Naive B cell (primary cell): ENCODE data around the gene RELL2. TPM values are rescaled to one million over a fixed set of nuclear protein-coding genes. Genes with fewer than 3 reads are reported as not detected.

Source experiments
- ATAC-seq, 2 donors: fragments of 150-1000 bp; cut with Tn5 transposase; 2 replicates each; pipeline ENCODE4 v1.10.0; 2021; ENCODE audit warnings: low read depth in 2 of 2, mild to moderate bottlenecking in 2 of 2, moderate library complexity in 2 of 2
- DNase-seq: peaks from one replicate; pipeline ENCODE4 v3.0.0; 2022
- H3K27ac Mint-ChIP-seq, 6 donors: one replicate each; pipeline ENCODE4 v1.8.0; 2020 to 2022; ENCODE audit warnings: mild to moderate bottlenecking in 6 of 6, mixed read lengths in 6 of 6, moderate library complexity in 5 of 6, inconsistent platforms in 2 of 6
- H3K27me3 Mint-ChIP-seq, 3 donors: one replicate each; pipeline ENCODE4 v1.8.0; 2021 to 2022; ENCODE audit warnings: mixed read lengths in 3 of 3, mild to moderate bottlenecking in 1 of 3
- H3K36me3 Mint-ChIP-seq, 2 donors: one replicate each; pipeline ENCODE4 v1.8.0; 2020 to 2022; ENCODE audit warnings: mixed read lengths in 2 of 2, inconsistent platforms in 1 of 2, mild to moderate bottlenecking in 1 of 2
- H3K4me1 Mint-ChIP-seq, 3 donors: one replicate each; pipeline ENCODE4 v1.8.0; 2020 to 2022; ENCODE audit warnings: mixed read lengths in 3 of 3, inconsistent platforms in 1 of 3, mild to moderate bottlenecking in 1 of 3, moderate library complexity in 1 of 3
- H3K4me3 Mint-ChIP-seq, 8 donors: one replicate each; pipeline ENCODE4 v1.8.0; 2020 to 2022; ENCODE audit warnings: mild to moderate bottlenecking in 8 of 8, mixed read lengths in 8 of 8, moderate library complexity in 8 of 8, inconsistent platforms in 2 of 8
- H3K9me3 Mint-ChIP-seq, 7 donors: one replicate each; pipeline ENCODE4 v1.8.0; 2020 to 2022; ENCODE audit warnings: mixed read lengths in 7 of 7, mild to moderate bottlenecking in 5 of 7, inconsistent platforms in 2 of 7, moderate library complexity in 1 of 7
- polyA plus RNA-seq, 6 donors: library from polyadenylated mRNA; unstranded; fragments of 300-500 nt; fragmentation: Illumina TruSeq; gene quantifications; one replicate each; pipeline ENCODE4 v1.2.3, GENCODE V29; 2021; ENCODE audit warnings: low read depth in 6 of 6

The RELL2 gene
- polyA plus RNA-seq, 6 donors from 2014 or later: 1.3 to 3.8 (median 2.3) TPM

- H3K27ac Mint-ChIP-seq: peak overlapping the region in 1 of 6 donors; percentile 58
- no peak for ATAC-seq
Observed at GRCh38 chr5:141646026-141646425, 9.2 kb downstream of the RELL2 start.

DNA sequence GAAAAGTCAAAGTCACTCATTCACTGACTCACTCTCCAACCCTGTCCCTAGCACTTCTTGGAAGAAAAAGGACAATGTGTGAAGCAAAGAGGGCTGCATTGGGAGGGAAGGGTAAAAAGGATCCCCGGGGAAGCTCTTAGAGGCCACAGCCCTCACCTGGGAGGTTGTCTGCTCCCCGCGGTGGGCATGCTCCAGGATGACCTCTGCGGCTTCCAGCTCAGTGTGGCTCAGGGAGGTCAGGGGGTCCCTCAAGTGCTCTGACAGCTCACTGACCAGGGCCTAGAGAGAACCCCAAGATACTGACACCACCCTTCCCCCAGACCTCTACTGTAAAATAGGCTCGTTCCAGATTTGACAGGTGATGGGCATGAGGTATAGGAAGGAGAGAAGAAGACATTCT, 10.4 kb downstream of the RELL2 start:
- Mint-ChIP-seq H3K36me3 (peaks cover 10 to 23% of the 10 kb centered on the region in 2 donors), H3K4me1 (peaks cover 31 to 42% (median 33%) of the 10 kb centered on the region in 3 donors), H3K27me3 (no peaks in the 10 kb centered on the region), H3K9me3 (peaks cover 0 to 2% (median 0%) of the 10 kb centered on the region in 7 donors), H3K4me3 (no peak overlapping the region), H3K27ac (no peak overlapping the region)
- DNase-seq (no peak), ATAC-seq (no peak)

More at GRCh38 chr5:141646026-141646425, 9.2 kb downstream of the RELL2 start:
- H3K36me3 Mint-ChIP-seq: peaks cover 10 to 23% of the 10 kb centered on the region in 2 donors
- H3K27me3 Mint-ChIP-seq: no peaks in the 10 kb centered on the region
- no peak overlapping the region for H3K4me3 Mint-ChIP-seq
- peaks cover 22 to 30% (median 23%) of the 10 kb centered on the region in 3 donors for H3K4me1 Mint-ChIP-seq
- DNase-seq: no peak
- no peaks in the 10 kb centered on the region for H3K9me3 Mint-ChIP-seq

GRCh38 chr5:141647851-141648250, 11.1 kb downstream of the RELL2 start:
- H3K36me3 Mint-ChIP-seq: peaks cover 10 to 23% of the 10 kb centered on the region in 2 donors

GRCh38 chr5:141649056-141649688, 12.4 kb downstream of the RELL2 start:
- Mint-ChIP-seq H3K27ac (peak overlapping the region in 3 of 6 donors; percentile 61 to 88 (median 81)), H3K9me3 (peaks cover 0 to 2% (median 0%) of the 10 kb centered on the region in 7 donors), H3K4me3 (peak overlapping the region in 4 of 8 donors; percentile 6 to 95 (median 34)), H3K27me3 (no peaks in the 10 kb centered on the region), H3K4me1 (peaks cover 36 to 49% (median 38%) of the 10 kb centered on the region in 3 donors), H3K36me3 (peaks cover 10 to 23% of the 10 kb centered on the region in 2 donors)
- ATAC-seq (no peak), DNase-seq (no peak)

More at GRCh38 chr5:141647851-141648250, 11.1 kb downstream of the RELL2 start:
- Mint-ChIP-seq H3K27ac (no peak overlapping the region), H3K27me3 (no peaks in the 10 kb centered on the region), H3K9me3 (peaks cover 0 to 2% (median 0%) of the 10 kb centered on the region in 7 donors), H3K4me1 (peaks cover 36 to 48% (median 38%) of the 10 kb centered on the region in 3 donors), H3K4me3 (peak overlapping the region in 2 of 8 donors; percentile 0 to 8)
- no peak for ATAC-seq
- no peak for DNase-seq

DNA sequence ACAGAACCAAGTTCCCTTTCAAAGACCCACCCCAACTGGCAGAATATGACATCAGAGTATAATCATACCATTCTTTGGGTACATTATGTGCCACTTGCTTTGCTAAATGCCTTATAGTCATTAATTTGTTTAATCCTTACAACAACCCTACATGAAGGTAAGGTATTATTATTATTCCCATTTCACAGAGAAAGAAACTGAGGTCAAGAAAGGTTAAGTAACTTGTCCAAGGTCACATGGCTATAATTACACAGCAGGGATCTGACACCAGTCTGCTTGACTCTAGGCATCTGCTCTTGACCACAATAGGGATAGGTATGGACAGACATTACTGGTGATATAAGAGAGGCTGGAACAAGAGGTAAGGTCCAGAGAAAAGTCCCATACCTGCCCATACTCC, 13.2 kb downstream of the RELL2 start:
- Mint-ChIP-seq H3K9me3 (peaks cover 0 to 2% (median 0%) of the 10 kb centered on the region in 7 donors), H3K4me1 (peaks cover 36 to 49% (median 37%) of the 10 kb centered on the region in 3 donors), H3K36me3 (peaks cover 10 to 17% of the 10 kb centered on the region in 2 donors), H3K27ac (peak overlapping the region in 2 of 6 donors; percentile 77 to 92), H3K27me3 (peaks cover 0 to 1% (median under 1%) of the 10 kb centered on the region in 3 donors), H3K4me3 (peak overlapping the region; percentile 76 to 98 (median 94))
- DNase-seq (no peak), ATAC-seq (no peak)

- H3K27ac Mint-ChIP-seq: peak within 1 kb of the TSS; percentile 91 to 98 (median 96)
- peak within 1 kb of the TSS; percentile 90 to 98 (median 95) for H3K4me3 Mint-ChIP-seq
- peaks cover 8 to 10% of the 10 kb centered on the region in 2 donors for H3K36me3 Mint-ChIP-seq
- peaks cover 0 to 2% (median 0%) of the 10 kb centered on the region in 7 donors for H3K9me3 Mint-ChIP-seq
- peaks cover 4 to 13% (median 12%) of the 10 kb centered on the region in 3 donors for H3K27me3 Mint-ChIP-seq
- ATAC-seq (peak; percentile 95), DNase-seq (peak; percentile 80)
- H3K4me1 Mint-ChIP-seq: peaks cover 36 to 49% (median 37%) of the 10 kb centered on the region in 3 donors
Observed at GRCh38 chr5:141650851-141651727, 14.3 kb downstream of the RELL2 start, which contains the start of gene FCHSD1. FCHSD1 (minus strand) TSS chr5:141651418; CDS start chr5:141651368, 50 bp downstream.

DNA sequence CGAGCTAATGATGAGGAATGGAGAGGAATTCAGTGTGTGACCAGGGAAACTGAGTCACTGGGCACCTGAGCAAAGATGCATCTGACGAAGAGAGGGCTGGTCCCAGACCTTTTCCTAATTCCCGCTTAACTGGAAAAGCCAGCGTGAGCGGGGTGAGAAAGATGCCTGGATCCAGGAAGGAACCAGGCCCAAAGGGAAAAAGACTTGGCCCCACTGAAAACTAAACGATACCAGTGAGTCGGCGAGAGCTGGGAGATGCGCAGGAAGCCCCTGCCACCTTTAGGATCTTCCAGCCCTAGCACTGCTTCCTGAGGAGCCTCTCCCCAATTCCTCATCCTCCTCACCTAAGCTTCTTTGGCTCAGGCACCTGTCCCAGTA, 14.9 kb downstream of the RELL2 start:
- peak overlapping the region; percentile 90 to 98 (median 95) for H3K4me3 Mint-ChIP-seq
- peaks cover 36 to 49% (median 37%) of the 10 kb centered on the region in 3 donors for H3K4me1 Mint-ChIP-seq
- no peak for DNase-seq
- peaks cover 0 to 2% (median 0%) of the 10 kb centered on the region in 7 donors for H3K9me3 Mint-ChIP-seq
- peaks cover 2 to 4% of the 10 kb centered on the region in 2 donors for H3K36me3 Mint-ChIP-seq
- H3K27ac Mint-ChIP-seq: peak overlapping the region in 5 of 6 donors; percentile 91 to 98 (median 98)
- H3K27me3 Mint-ChIP-seq: peaks cover 7 to 18% (median 17%) of the 10 kb centered on the region in 3 donors
- ATAC-seq: no peak

DNA sequence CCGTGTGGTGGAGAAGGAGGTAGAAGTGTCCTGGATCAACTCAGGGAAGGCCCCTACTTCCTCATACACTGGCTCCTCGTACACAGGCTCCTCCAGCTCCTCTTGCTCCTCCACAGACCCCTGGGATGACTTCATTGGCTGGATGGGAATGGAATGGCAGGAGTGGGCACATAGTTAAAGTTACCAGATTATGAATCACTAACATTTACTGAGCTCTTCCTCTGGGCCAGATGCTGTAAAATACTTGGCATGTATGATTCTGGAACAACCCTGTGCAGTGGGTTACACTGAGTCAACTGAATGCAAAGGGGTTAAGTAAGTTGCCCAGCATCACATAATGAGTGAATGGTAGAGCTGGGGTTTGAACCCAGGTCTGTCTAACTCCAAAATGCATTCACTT, 17.5 kb downstream of the RELL2 start:
- H3K27ac Mint-ChIP-seq: no peak overlapping the region

DNA sequence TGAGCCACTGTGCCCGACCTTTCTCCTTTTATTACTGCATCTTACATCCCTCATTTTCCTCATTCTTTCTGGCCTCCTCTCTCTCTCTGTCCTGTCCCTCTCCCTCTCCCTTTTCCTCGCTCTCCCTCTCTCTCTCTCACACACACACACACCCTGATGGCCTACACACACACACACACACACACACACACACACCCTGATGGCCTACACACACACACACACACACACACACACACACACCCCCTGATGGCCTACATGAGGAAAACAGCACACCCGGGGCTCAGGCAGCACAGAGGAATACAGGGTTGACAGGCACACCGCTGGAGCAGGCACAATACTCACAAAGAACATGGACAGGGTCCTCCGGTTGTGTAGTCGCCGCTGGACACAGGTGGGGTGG, 18.2 kb downstream of the RELL2 start:
- Mint-ChIP-seq H3K36me3 (peaks cover 0 to 8% of the 10 kb centered on the region in 2 donors), H3K4me1 (peaks cover 24 to 30% (median 29%) of the 10 kb centered on the region in 3 donors), H3K4me3 (no peak overlapping the region), H3K27me3 (peaks cover 27 to 45% (median 32%) of the 10 kb centered on the region in 3 donors), H3K27ac (no peak overlapping the region), H3K9me3 (peaks cover 0 to 5% (median 0%) of the 10 kb centered on the region in 7 donors)
- DNase-seq (no peak), ATAC-seq (no peak)

More for the DNA sequence above, 17.5 kb downstream of the RELL2 start:
- Mint-ChIP-seq H3K36me3 (peaks cover 0 to 3% of the 10 kb centered on the region in 2 donors), H3K4me1 (peaks cover 32 to 36% (median 35%) of the 10 kb centered on the region in 3 donors), H3K9me3 (peaks cover 0 to 3% (median 0%) of the 10 kb centered on the region in 7 donors), H3K27me3 (peaks cover 20 to 39% (median 32%) of the 10 kb centered on the region in 3 donors), H3K4me3 (peak overlapping the region in 2 of 8 donors; percentile 12 to 17)
- DNase-seq: no peak
- ATAC-seq: no peak

DNA sequence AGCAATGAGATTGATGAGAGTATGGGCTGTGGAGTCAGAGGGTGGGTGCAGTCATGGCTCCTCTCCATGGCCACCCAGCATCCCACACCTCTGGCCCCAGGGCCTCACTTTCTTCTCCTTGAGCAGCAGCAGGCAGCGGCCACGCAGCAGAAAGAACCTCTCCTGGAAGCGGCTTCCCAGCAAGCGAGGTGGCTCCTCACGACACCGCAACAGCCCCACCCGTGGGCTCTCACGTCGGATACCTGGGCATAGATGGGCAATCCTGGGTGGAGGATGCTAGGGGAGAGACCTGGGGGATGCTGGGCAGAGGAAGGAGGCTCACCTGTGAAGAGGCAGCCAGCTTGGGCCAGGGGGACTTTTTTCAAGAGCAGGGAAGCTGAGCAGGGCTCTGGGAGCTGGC, 19.6 kb downstream of the RELL2 start:
- Mint-ChIP-seq H3K27me3 (peaks cover 27 to 46% (median 32%) of the 10 kb centered on the region in 3 donors), H3K4me1 (peaks cover 12 to 17% (median 15%) of the 10 kb centered on the region in 3 donors), H3K36me3 (peaks cover 0 to 8% of the 10 kb centered on the region in 2 donors), H3K4me3 (peak overlapping the region in 1 of 8 donors; percentile 11), H3K9me3 (peaks cover 0 to 3% (median 0%) of the 10 kb centered on the region in 7 donors), H3K27ac (peak overlapping the region in 1 of 6 donors; percentile 73)
- ATAC-seq (no peak), DNase-seq (no peak)

- H3K27me3 Mint-ChIP-seq: peaks cover 29 to 51% (median 32%) of the 10 kb centered on the region in 3 donors
- DNase-seq (no peak), ATAC-seq (no peak)
- H3K9me3 Mint-ChIP-seq: peaks cover 0 to 3% (median 0%) of the 10 kb centered on the region in 7 donors
- no peak overlapping the region for H3K4me3 Mint-ChIP-seq
- peaks cover 0 to 8% of the 10 kb centered on the region in 2 donors for H3K36me3 Mint-ChIP-seq
- peaks cover 3 to 8% (median 5%) of the 10 kb centered on the region in 3 donors for H3K4me1 Mint-ChIP-seq
- peak overlapping the region in 1 of 6 donors; percentile 14 for H3K27ac Mint-ChIP-seq
Observed at GRCh38 chr5:141657404-141657803, 20.6 kb downstream of the RELL2 start.

DNA sequence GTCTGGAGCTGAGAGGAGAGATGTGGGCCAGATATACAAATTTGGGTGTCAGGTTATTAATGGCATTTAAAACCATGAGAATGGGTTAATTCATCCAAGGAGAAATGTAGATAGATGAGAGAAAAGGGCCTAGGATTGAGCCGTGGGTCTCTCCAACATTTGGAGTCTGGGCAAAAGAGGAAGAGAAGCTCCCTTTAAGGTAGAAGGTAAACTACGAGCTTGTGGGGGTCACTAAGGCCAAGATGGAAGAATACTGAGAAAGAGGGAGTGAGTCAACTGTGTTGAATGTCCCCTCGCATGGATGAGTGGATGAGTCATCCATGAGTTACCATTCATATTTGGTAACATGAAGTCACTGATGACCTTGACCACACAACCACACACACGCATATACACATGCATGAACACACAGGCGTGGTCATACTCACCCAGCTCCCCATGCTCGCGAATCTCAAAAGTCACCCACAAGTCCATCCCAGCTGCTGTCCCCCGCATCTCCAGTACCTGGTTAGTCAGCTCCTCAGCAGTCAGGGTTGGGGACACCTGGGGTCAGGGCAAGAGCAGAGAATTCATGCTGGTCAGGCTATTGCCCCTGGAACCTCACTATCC, 21.2 kb downstream of the RELL2 start:
- Mint-ChIP-seq H3K4me1 (peaks cover 0 to 4% (median 0%) of the 10 kb centered on the region in 3 donors), H3K27ac (no peak overlapping the region), H3K9me3 (peaks cover 0 to 3% (median 0%) of the 10 kb centered on the region in 7 donors), H3K36me3 (peaks cover 0 to 8% of the 10 kb centered on the region in 2 donors), H3K27me3 (peaks cover 30 to 54% (median 32%) of the 10 kb centered on the region in 3 donors), H3K4me3 (no peak overlapping the region)
- ATAC-seq (no peak), DNase-seq (no peak)
